B cell (primary cell): ENCODE measurements around the gene CELF2. TPM values are rescaled to one million over a fixed set of nuclear protein-coding genes. Genes with fewer than 3 reads are reported as not detected.

Source experiments
- ATAC-seq: fragments of 200-7000 bp; cut with Tn5 transposase; one replicate; pipeline ENCODE4 v1.10.0; 2021; ENCODE audit warnings: low read depth, mild to moderate bottlenecking, moderate number of reproducible peaks, moderate library complexity
- CTCF ChIA-PET: fragments of 350-600 bp; sonication (Branson Sonifier 250); formaldehyde crosslinking; loops from one replicate; lab custom pipeline; 2021; ENCODE audit warnings: antibody characterized with exemption, inconsistent platforms; lab: Charles Lee
- POLR2A ChIA-PET: fragments of 350-600 bp; sonication (Branson Sonifier 250); formaldehyde crosslinking; loops from one replicate; lab custom pipeline; 2021; ENCODE audit warnings: antibody characterized with exemption; lab: Charles Lee
- DNase-seq: peaks from one replicate; pipeline ENCODE4 v3.0.0; 2013
- H2AFZ ChIP-seq: 2 replicates; pipeline ENCODE4 v1.6.1; 2012; ENCODE audit warnings: mild to moderate bottlenecking, low read depth, low read length; ENCODE audit not compliant: insufficient read depth, poor library complexity, severe bottlenecking
- H3K27ac ChIP-seq, 2 donors: 1 replicate in 1 of 2; 2 replicates in 1 of 2; pipeline ENCODE4 v1.5.1; 2012 to 2013; ENCODE audit warnings: low read length in 2 of 2, mild to moderate bottlenecking in 2 of 2, moderate library complexity in 1 of 2
- H3K27me3 ChIP-seq, 4 experiments: fragments of 200-600 bp in 1 of 4; sonication (generic) in 1 of 4; replicated peaks in 1 of 4; 1 replicate in 2 of 4; 2 replicates in 2 of 4; pipeline versions ENCODE4 v1.6.1 to v1.7.0; 2013 to 2016; ENCODE audit warnings: low read length in 3 of 4, mild to moderate bottlenecking in 2 of 4, mixed read lengths in 1 of 4, moderate library complexity in 1 of 4; ENCODE audit not compliant: insufficient read depth in 4 of 4, control insufficient read depth in 3 of 4; ENCODE audit errors: control extremely low read depth in 1 of 4
- H3K36me3 ChIP-seq, 2 experiments: replicated peaks in 1 of 2; 1 replicate in 1 of 2; 2 replicates in 1 of 2; pipeline versions ENCODE4 v1.6.1 to v1.7.1; 2013; ENCODE audit warnings: low read length in 1 of 2; ENCODE audit not compliant: insufficient read depth in 2 of 2, control insufficient read depth in 1 of 2; ENCODE audit errors: control extremely low read depth in 1 of 2, extremely low read depth in 1 of 2
- H3K4me1 ChIP-seq, 2 donors: fragments of 200-600 bp in 1 of 2; sonication (generic) in 1 of 2; 1 replicate in 1 of 2; 2 replicates in 1 of 2; pipeline versions ENCODE4 v1.5.1 to v1.6.1; 2013 to 2017; ENCODE audit warnings: low read length in 2 of 2; ENCODE audit not compliant: control insufficient read depth in 2 of 2, insufficient read depth in 2 of 2
- H3K4me2 ChIP-seq: replicated peaks from 2 replicates; pipeline ENCODE3; 2012; ENCODE audit warnings: mild to moderate bottlenecking, low read depth, low read length; ENCODE audit not compliant: poor library complexity, severe bottlenecking
- H3K4me3 ChIP-seq, 5 experiments: fragments of 200-600 bp in 1 of 5; sonication (generic) in 1 of 5; 1 replicate in 3 of 5; 2 replicates in 2 of 5; pipeline versions ENCODE4 v1.5.1 to v1.7.0; 2011 to 2016; ENCODE audit warnings: low read length in 4 of 5, mild to moderate bottlenecking in 4 of 5, low read depth in 2 of 5, control low read depth in 1 of 5, moderate library complexity in 1 of 5; ENCODE audit not compliant: insufficient read depth in 1 of 5; ENCODE audit errors: control extremely low read depth in 1 of 5, extremely low read depth in 1 of 5
- H3K79me2 ChIP-seq: fragments of 200-600 bp; sonication (generic); one replicate; pipeline ENCODE4 v1.6.0; 2016; ENCODE audit warnings: low read length; ENCODE audit not compliant: control insufficient read depth, insufficient read depth
- H3K9ac ChIP-seq: fragments of 200-600 bp; sonication (generic); 2 replicates; pipeline ENCODE4 v1.6.1; 2017; ENCODE audit warnings: mild to moderate bottlenecking, low read length, moderate library complexity
- H3K9me3 ChIP-seq, 3 donors: one replicate each; pipeline versions ENCODE4 v1.6.1 to v1.7.1; 2013; ENCODE audit warnings: low read length in 2 of 3; ENCODE audit not compliant: control insufficient read depth in 2 of 3, insufficient read depth in 1 of 3; ENCODE audit errors: control extremely low read depth in 1 of 3
- H4K20me1 ChIP-seq: 2 replicates; pipeline ENCODE4 v1.6.0; 2012; ENCODE audit warnings: mild to moderate bottlenecking, low read length; ENCODE audit not compliant: insufficient read depth, control insufficient read depth, poor library complexity, severe bottlenecking
- H3K27ac Mint-ChIP-seq: one replicate; pipeline ENCODE4 v1.8.0; 2021; ENCODE audit warnings: mixed read lengths
- H3K27me3 Mint-ChIP-seq: one replicate; pipeline ENCODE4 v1.8.0; 2021; ENCODE audit warnings: mixed read lengths
- H3K4me1 Mint-ChIP-seq: one replicate; pipeline ENCODE4 v1.8.0; 2021; ENCODE audit warnings: mixed read lengths
- H3K4me3 Mint-ChIP-seq: one replicate; pipeline ENCODE4 v1.8.0; 2021; ENCODE audit warnings: mixed read lengths
- H3K9me3 Mint-ChIP-seq: one replicate; pipeline ENCODE4 v1.8.0; 2022; ENCODE audit warnings: mixed read lengths; ENCODE audit not compliant: insufficient read depth
- CTCF ChIP-seq: fragments of 200-600 bp; IDR thresholded peaks from one replicate; pipeline ENCODE4 v1.8.0; 2022; ENCODE audit warnings: antibody characterized with exemption, mild to moderate bottlenecking
- EZH2 ChIP-seq: IDR thresholded peaks from 2 replicates; pipeline ENCODE4 v1.6.1; 2012; ENCODE audit warnings: borderline replicate concordance, low read depth, mild to moderate bottlenecking, moderate library complexity, low read length; ENCODE audit not compliant: insufficient read depth, poor library complexity, severe bottlenecking
- WGBS: methylation state at CpG from one replicate; pipeline ENCODE4 v1.1.5; 2013; ENCODE audit warnings: missing lambda C conversion rate; ENCODE audit not compliant: insufficient coverage; 5-methylcytosine and 5-hydroxymethylcytosine counted together
- intact Hi-C: fragments of 100-400 bp; cut with micrococcal nuclease; formaldehyde crosslinking; loops from one replicate; pipeline ENCODE4 v1.10.0; 2022
- polyA plus RNA-seq: library from polyadenylated mRNA; depleted of rRNA; stranded (reverse); fragments of >200 nt; gene quantifications from 2 replicates; pipeline ENCODE4 v1.2.3, GENCODE V29; 2012
- total RNA-seq, 2 donors: library from RNA; stranded (reverse); fragments of 120-200 nt in 1 of 2; gene quantifications; 1 replicate in 1 of 2; 2 replicates in 1 of 2; pipeline versions ENCODE4 v1.2.3 to v1.2.4, GENCODE V29; 2013 to 2022

Gene CELF2
- total and polyA plus RNA-seq, 2 donors (not counting 1 experiment from before 2014, with no cell fraction given) = 59.5 to 112 TPM

GRCh38 chr10:11318826-11319598, 301.3 kb downstream of the CELF2 start:
- H4K20me1 ChIP-seq = peaks cover 51% of the 10 kb centered on the region
- no peak overlapping the region for H3K9ac ChIP-seq
- ChIA-PET POLR2A (no interaction called here), CTCF (interaction anchor here (1.3 kb wide), 1 partner anchor 439 kb away, joined by 3 read pairs; no protein-coding TSS in a partner anchor)
- H3K27ac Mint-ChIP-seq = peak overlapping the region; percentile 59
- H3K4me1 Mint-ChIP-seq = no peaks in the 10 kb centered on the region
- intact Hi-C loops = no loop called here
- H2AFZ ChIP-seq = no peak overlapping the region
- TF ChIP-seq CTCF = no peak
- no peak for TF ChIP-seq EZH2
- H3K36me3 ChIP-seq = peaks cover 5 to 98% of the 10 kb centered on the region in 2 experiments
- H3K4me2 ChIP-seq = no peak overlapping the region
- H3K27me3 Mint-ChIP-seq = no peaks in the 10 kb centered on the region
- DNase-seq (no peak), ATAC-seq (no peak)
- H3K27me3 ChIP-seq = no peaks in the 10 kb centered on the region
- H3K4me3 ChIP-seq = no peak overlapping the region
- no peaks in the 10 kb centered on the region for H3K9me3 Mint-ChIP-seq
- no peak overlapping the region for H3K4me3 Mint-ChIP-seq
- H3K9me3 ChIP-seq = no peaks in the 10 kb centered on the region
- WGBS = 95% methylated on average over 23 of the region's 26 CpGs
- H3K79me2 ChIP-seq = peaks cover 4% of the 10 kb centered on the region
- H3K27ac ChIP-seq = no peak overlapping the region
- H3K4me1 ChIP-seq = no peaks in the 10 kb centered on the region

GRCh38 chr10:11319990-11320602, 302.4 kb downstream of the CELF2 start:
- H3K4me1 ChIP-seq = no peaks in the 10 kb centered on the region
- H3K4me3 Mint-ChIP-seq = no peak overlapping the region

More at GRCh38 chr10:11319990-11320602, 302.4 kb downstream of the CELF2 start:
- Histone ChIP-seq H3K79me2 (no peaks in the 10 kb centered on the region), H3K27ac (no peak overlapping the region), H3K9me3 (no peaks in the 10 kb centered on the region), H3K36me3 (peaks cover 5 to 98% of the 10 kb centered on the region in 2 experiments), H2AFZ (no peak overlapping the region), H3K9ac (no peak overlapping the region), H3K4me3 (no peak overlapping the region), H4K20me1 (peaks cover 44% of the 10 kb centered on the region), H3K27me3 (no peaks in the 10 kb centered on the region), H3K4me2 (no peak overlapping the region)
- no peaks in the 10 kb centered on the region for H3K9me3 Mint-ChIP-seq
- H3K4me1 Mint-ChIP-seq = no peaks in the 10 kb centered on the region
- TF ChIP-seq EZH2 = no peak
- TF ChIP-seq CTCF = no peak
- ATAC-seq = no peak
- no peak overlapping the region for H3K27ac Mint-ChIP-seq
- no peaks in the 10 kb centered on the region for H3K27me3 Mint-ChIP-seq
- CTCF ChIA-PET = no interaction called here
- DNase-seq = no peak
- POLR2A ChIA-PET = no interaction called here
- WGBS = 87% methylated on average over 11 of the region's 11 CpGs
- intact Hi-C loops = no loop called here
